Left lung (tissue), 10 donors: ENCODE results near the gene ERBB2. TPM values are rescaled to one million over a fixed set of nuclear protein-coding genes. Genes with fewer than 3 reads are reported as not detected.

Experiments used
- ATAC-seq: fragments of 200-7000 bp; cut with Tn5 transposase; one replicate; pipeline ENCODE4 v1.9.1; 2020; ENCODE audit warnings: moderate library complexity
- DNase-seq, 4 donors: peaks; one replicate each; pipeline ENCODE4 v3.0.0-alpha.2; 2013 to 2020
- H3K27ac ChIP-seq, 2 donors: fragments of 200-600 bp; sonication (generic) in 1 of 2; one replicate each; pipeline versions ENCODE4 v1.5.0 to v1.8.0; 2020 to 2021
- H3K27me3 ChIP-seq, 2 donors: fragments of 200-600 bp; sonication (generic) in 1 of 2; one replicate each; pipeline versions ENCODE4 v1.5.0 to v1.8.0; 2020 to 2021
- H3K36me3 ChIP-seq, 2 donors: fragments of 200-600 bp; sonication (generic) in 1 of 2; one replicate each; pipeline versions ENCODE4 v1.5.0 to v1.8.0; 2020 to 2021
- H3K4me1 ChIP-seq, 2 donors: fragments of 200-600 bp; one replicate each; pipeline ENCODE4 v1.8.0; 2021
- H3K4me3 ChIP-seq, 2 donors: fragments of 200-600 bp; sonication (generic) in 1 of 2; one replicate each; pipeline versions ENCODE4 v1.5.0 to v1.8.0; 2020 to 2021; ENCODE audit warnings: mild to moderate bottlenecking in 1 of 2
- H3K9me3 ChIP-seq, 2 donors: fragments of 200-600 bp; sonication (generic) in 1 of 2; one replicate each; pipeline versions ENCODE4 v1.5.0 to v1.8.0; 2020 to 2021
- intact Hi-C, 2 donors: fragments of 100-400 bp; cut with DNase I; formaldehyde crosslinking; loops; one replicate each; pipeline versions ENCODE4 v1.11.2 to v1.14.2; 2022
- polyA plus RNA-seq, 6 donors: library from polyadenylated mRNA; unstranded; fragments of 120-200 nt; gene quantifications; one replicate each; pipeline ENCODE4 v1.2.1, GENCODE V29; 2013; ENCODE audit not compliant: insufficient read length in 6 of 6
- total RNA-seq, 2 donors: library from RNA; stranded (reverse); fragmentation: NEBNext Ultra II Directional; extraction: Animal tissue kit (Norgen Biotek cat#: 25700); gene quantifications; one replicate each; pipeline ENCODE4 v1.2.1, GENCODE V29; 2021
- TF ChIP-seq, protein P1 (sequence below), 2 donors: fragments of 200-600 bp; sonication (generic) in 1 of 2; IDR thresholded peaks; one replicate each; pipeline versions ENCODE4 v1.5.0 to v1.8.0; 2021; ENCODE audit warnings: antibody characterized with exemption in 2 of 2
- donor health status: DM: no; HTN: yes; CAD: no.
- donor health status: DM: no; HTN: no; CAD: no.

ERBB2 gene
- total and polyA plus RNA-seq, 8 donors: 65.1 to 137 (median 107) TPM

DNA sequence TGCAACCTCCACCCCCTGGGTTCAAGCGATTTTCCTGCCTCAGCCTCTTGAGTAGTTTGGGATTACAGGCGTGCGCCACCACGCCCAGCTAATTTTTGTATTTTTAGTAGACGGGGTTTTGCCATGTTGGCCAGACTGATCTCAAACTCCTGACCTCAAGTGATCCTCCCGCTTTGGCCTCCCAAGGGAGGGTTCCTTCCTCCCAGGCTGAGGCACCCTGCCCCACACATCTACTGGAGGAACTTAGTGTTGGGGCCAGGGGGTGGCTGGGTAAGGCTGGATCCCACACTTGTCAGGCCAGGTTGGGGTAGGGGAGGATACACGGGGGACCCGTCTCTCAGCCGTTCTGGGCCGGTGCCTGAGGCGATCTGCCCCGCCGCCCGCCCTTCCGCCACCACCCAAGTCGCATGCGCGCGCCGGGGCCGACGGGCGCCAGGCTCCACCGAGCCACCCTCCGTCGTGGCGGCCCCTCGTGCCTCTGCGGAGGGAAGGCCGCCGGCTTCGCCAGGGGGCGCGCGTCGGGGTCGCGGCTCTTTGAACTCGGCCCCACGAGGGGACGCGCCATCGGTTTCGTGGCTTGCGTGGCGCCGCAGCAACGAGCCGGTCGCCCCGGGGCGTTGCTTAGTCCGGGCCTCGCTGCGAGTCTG lies 53.8 kb downstream of the ERBB2 start:
- H3K36me3 ChIP-seq: no peaks in the 10 kb centered on the region
- intact Hi-C loops: no loop called here
- TF ChIP-seq, protein P1, sequence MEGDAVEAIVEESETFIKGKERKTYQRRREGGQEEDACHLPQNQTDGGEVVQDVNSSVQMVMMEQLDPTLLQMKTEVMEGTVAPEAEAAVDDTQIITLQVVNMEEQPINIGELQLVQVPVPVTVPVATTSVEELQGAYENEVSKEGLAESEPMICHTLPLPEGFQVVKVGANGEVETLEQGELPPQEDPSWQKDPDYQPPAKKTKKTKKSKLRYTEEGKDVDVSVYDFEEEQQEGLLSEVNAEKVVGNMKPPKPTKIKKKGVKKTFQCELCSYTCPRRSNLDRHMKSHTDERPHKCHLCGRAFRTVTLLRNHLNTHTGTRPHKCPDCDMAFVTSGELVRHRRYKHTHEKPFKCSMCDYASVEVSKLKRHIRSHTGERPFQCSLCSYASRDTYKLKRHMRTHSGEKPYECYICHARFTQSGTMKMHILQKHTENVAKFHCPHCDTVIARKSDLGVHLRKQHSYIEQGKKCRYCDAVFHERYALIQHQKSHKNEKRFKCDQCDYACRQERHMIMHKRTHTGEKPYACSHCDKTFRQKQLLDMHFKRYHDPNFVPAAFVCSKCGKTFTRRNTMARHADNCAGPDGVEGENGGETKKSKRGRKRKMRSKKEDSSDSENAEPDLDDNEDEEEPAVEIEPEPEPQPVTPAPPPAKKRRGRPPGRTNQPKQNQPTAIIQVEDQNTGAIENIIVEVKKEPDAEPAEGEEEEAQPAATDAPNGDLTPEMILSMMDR (IDR thresholded peaks at IDR 0.05): no peak
- no peaks in the 10 kb centered on the region for H3K9me3 ChIP-seq
- H3K4me1 ChIP-seq: peaks cover 0 to 23% of the 10 kb centered on the region in 2 donors
- DNase-seq (peak in 3 of 4 donors; percentile 39 to 92 (median 59)), ATAC-seq (peak; percentile 56)
- H3K27me3 ChIP-seq: no peaks in the 10 kb centered on the region
- peak overlapping the region; percentile 94 to 99 for H3K27ac ChIP-seq
- peak overlapping the region; percentile 59 to 67 for H3K4me3 ChIP-seq

DNA sequence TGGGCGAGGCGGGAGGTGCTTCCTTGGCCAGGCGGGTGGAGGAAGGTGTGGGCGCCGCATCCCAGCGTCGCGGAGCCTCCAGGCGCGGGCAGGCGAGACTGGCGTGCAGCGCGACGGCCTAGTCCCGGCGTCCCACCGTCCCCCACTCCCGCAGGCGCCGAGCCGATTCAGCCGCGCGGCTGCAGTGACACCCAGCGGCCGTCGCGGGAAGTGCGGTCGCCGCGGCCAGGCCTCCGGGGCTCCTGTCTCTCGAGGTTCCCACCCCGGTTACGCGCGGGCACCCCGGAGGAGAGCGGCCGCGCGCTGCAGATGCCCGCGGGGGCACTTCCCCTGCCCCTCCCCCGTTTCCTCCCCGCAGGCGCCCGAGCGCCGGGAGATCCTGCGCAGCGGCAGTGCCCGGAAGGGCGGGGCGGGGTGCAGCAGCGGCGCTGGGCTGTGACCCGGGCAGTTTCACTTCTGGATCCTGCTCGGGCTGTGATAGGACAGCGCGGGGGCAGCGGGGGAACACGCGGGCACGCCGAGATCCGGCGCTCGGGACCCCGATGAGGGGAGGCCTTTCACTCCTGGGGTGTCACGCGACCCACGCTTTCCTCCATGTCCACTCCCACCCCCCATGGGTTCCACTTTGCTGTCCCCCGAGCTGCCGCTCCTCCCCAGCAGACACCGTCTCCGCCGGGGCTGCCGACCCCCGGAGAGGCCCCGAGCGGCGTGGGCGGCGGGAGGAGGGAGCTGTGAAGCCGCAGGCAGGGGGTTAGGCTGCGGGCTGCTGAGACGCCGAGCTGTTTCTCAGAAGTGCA lies 54.5 kb downstream of the ERBB2 start:
- TF ChIP-seq, protein P1 (IDR thresholded peaks at IDR 0.05): peak; percentile 96 to 99
- ATAC-seq (peak; percentile 93), DNase-seq (peak; percentile 85 to 100 (median 96))
- peaks cover 0 to under 1% of the 10 kb centered on the region in 2 donors for H3K27me3 ChIP-seq
- peaks cover 0 to 23% of the 10 kb centered on the region in 2 donors for H3K4me1 ChIP-seq
- no peaks in the 10 kb centered on the region for H3K36me3 ChIP-seq
- H3K4me3 ChIP-seq: peak overlapping the region; percentile 59 to 67
- peak overlapping the region; percentile 94 to 99 for H3K27ac ChIP-seq
- intact Hi-C loops: no loop called here
- no peaks in the 10 kb centered on the region for H3K9me3 ChIP-seq

DNA sequence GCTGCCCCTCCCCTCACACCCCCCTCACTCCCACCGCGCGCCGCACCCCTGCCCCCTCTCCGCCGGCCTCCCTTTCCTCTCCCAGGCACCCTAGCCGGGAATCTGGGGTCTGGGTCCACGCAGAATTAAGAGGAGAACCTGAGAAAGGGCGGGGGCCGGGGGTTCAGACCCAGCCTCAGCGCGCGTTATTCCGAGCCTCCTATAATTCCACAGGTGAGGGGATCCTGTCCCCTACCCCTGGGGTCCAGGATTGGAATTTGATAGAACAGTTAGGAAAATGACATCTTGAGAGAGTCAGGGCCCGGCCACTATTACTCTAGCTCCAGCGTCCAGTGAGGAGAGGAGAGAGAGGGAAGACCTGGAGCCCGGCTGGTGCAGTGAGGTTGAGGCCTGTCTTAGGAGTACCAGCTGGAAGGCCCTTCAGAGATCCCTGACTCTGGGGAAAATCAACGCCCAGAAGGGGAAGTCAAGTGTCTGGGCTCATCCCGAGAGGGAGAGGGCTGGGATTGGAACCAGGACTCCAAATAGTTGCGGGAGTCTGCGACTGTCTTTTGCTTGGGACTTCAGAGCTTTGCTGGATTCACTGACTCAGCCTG lies 55.2 kb downstream of the ERBB2 start:
- H3K4me1 ChIP-seq: peaks cover 0 to 23% of the 10 kb centered on the region in 2 donors
- intact Hi-C loops: no loop called here
- TF ChIP-seq, protein P1 (IDR thresholded peaks at IDR 0.05): no peak
- no peaks in the 10 kb centered on the region for H3K9me3 ChIP-seq
- no peak for DNase-seq
- H3K4me3 ChIP-seq: peak overlapping the region; percentile 59 to 67
- peak; percentile 20 for ATAC-seq
- H3K36me3 ChIP-seq: no peaks in the 10 kb centered on the region
- H3K27ac ChIP-seq: peak overlapping the region; percentile 94 to 99
- peaks cover 0 to 7% of the 10 kb centered on the region in 2 donors for H3K27me3 ChIP-seq

DNA sequence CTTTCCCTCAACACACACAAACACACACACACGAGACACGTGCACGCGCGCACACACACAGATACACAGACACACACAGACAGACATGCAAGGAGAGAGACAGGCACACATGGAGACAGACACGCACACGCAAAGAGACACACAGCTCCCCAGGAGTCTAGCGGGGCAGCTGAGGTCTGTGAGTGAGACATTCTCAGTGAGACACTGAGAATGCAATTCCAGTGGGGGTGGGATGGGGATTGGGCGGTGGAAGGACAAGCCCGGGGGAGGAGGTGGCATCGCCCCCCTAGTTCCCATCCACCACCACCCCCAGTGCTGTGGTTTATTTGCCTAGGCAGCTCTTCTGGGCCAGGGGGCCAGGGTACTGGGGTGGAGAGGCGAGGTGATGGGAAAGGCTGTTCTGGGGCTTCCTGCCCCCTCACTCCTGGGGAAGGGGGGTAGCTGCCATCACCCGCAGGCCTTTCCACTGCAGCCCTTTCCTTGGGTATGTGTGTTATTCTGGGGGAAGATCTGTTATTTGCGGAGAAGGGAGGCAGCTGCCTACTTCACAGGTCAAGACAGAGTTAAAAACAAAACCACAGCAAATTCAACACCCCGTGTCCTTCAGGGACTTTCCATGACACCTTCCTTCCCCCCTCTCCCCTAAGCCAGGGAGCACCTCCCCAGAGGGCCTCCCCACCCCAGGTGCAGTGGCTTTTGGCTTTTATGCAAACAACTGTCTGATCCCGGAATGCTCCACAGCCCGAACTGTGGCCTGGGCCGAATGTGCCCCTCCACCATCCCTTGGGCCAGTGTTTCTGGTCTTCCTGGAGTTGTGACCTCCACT lies 55.9 kb downstream of the ERBB2 start:
- Histone ChIP-seq H3K36me3 (no peaks in the 10 kb centered on the region), H3K27ac (peak overlapping the region; percentile 94 to 99)

More for the DNA sequence above, 55.9 kb downstream of the ERBB2 start:
- intact Hi-C loops: no loop called here
- Histone ChIP-seq H3K27me3 (peaks cover 0 to 8% of the 10 kb centered on the region in 2 donors), H3K9me3 (no peaks in the 10 kb centered on the region), H3K4me1 (peaks cover 0 to 23% of the 10 kb centered on the region in 2 donors), H3K4me3 (no peak overlapping the region)
- no peak for DNase-seq
- TF ChIP-seq, protein P1 (IDR thresholded peaks at IDR 0.05): no peak
- ATAC-seq: no peak
